ENCODE data around the gene CCDC85C.

- TF ChIP-seq, protein P1, sequence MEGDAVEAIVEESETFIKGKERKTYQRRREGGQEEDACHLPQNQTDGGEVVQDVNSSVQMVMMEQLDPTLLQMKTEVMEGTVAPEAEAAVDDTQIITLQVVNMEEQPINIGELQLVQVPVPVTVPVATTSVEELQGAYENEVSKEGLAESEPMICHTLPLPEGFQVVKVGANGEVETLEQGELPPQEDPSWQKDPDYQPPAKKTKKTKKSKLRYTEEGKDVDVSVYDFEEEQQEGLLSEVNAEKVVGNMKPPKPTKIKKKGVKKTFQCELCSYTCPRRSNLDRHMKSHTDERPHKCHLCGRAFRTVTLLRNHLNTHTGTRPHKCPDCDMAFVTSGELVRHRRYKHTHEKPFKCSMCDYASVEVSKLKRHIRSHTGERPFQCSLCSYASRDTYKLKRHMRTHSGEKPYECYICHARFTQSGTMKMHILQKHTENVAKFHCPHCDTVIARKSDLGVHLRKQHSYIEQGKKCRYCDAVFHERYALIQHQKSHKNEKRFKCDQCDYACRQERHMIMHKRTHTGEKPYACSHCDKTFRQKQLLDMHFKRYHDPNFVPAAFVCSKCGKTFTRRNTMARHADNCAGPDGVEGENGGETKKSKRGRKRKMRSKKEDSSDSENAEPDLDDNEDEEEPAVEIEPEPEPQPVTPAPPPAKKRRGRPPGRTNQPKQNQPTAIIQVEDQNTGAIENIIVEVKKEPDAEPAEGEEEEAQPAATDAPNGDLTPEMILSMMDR (IDR thresholded peaks at IDR 0.05; ENCODE audit: low read depth, low read length), result no peak
- no peak for TF ChIP-seq EZH2phosphoT487 (IDR thresholded peaks at IDR 0.05; ENCODE audit: low read depth)
Measured at GRCh38 chr14:99627510-99628381, 23.7 kb upstream of the CCDC85C start.
